Measurements from ENCODE around the gene UBR7.
A peak's percentile ranks its signal among the peaks of the same experiment; 100 is the strongest.
"Not testable (repeated sequence)": the region's sequence is repeated elsewhere in the genome, so short reads cannot be mapped to it uniquely, and the experiment has no call there.

Gene UBR7, protein sequence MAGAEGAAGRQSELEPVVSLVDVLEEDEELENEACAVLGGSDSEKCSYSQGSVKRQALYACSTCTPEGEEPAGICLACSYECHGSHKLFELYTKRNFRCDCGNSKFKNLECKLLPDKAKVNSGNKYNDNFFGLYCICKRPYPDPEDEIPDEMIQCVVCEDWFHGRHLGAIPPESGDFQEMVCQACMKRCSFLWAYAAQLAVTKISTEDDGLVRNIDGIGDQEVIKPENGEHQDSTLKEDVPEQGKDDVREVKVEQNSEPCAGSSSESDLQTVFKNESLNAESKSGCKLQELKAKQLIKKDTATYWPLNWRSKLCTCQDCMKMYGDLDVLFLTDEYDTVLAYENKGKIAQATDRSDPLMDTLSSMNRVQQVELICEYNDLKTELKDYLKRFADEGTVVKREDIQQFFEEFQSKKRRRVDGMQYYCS

DNA sequence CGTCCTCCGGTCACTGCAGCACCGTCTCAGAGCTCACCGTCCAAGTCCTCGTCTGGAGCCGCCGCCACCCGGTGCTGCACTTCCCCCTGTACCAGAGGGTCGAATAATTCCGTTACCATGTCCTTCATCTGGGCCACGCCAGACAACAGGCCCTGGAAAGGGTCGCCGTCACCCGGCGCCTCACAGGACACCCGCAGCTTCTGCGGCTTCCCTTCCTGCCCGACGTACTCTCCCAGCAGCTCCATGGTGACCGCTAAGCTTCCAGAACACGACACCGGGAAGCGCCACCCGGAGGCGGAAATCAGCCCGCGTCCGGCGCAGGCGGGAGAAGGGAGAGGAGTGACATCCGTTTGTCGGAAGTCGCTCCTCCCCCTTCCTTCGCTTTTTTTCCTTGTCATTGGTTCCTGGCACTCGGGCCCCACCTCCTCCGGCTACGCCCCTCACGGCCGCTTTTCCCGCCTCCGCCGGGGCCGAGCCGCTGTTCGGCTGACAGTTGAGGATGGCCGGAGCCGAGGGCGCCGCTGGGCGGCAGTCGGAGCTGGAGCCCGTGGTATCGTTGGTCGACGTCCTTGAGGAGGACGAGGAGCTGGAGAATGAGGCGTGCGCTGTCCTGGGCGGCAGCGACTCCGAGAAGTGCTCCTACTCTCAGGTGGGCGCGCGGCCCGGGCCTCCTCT is at the start of gene UBR7, which contains the start of gene GON7:
UBR7 (plus strand) TSS at position 464 of the 675 bp plus-strand sequence; CDS start at position 500, 36 bp downstream.
GON7 (minus strand) TSS at position 273 of the 675 bp plus-strand sequence; CDS start at position 245, 28 bp downstream.
- peak; percentile 88 for DNase-seq (ENCODE audit: low read depth)

DNA sequence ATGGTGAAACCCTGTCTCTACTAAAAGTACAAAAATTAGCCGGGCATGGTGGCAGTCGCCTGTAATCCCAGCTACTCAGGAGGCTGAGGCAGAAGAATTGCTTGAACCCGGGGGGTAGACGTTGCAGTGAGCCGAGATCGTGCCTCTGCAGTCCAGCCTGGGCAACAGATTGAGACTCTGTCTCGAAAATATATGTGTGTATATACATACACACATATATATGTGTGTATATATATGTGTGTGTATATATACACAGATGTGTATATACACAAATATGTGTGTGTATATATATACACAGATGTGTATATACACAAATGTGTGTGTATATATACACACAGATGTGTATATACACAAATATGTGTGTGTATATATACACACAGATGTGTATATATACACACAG is 48.7 kb upstream of the UBR7 start:
- DNase-seq (ENCODE audit: low read depth) = not testable (repeated sequence)

DNA sequence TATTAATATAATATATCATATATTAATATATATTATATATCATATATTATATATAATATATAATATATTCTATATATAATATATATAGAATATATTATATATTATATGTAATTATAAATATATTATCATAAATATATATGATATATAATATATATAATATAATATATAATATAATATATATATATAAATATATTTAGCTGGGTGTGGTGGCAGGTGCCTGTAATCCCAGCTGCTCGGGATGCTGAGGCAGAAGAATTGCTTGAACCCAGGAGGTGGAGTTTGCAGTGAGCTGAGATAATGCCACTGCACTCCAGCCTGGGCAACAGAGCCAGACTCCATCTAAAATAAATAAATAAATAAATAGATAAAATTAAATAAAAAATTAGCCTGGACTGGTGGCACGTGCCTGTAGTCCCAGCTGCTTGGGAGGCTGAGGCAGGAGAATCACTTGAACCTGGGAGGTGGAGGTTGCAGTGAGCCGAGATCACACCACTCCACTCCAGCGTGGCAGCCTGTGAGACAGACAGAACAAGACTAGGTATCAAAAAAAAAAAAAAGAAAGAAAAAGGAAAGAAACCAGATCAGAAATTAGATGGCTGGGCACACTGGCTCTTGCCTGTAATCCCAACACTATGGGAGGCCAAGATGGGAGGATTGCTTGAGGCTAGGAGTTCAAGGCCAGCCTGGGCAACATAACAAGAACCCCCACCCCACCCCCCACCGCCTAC is 47.3 kb upstream of the UBR7 start:
- not testable (repeated sequence) for DNase-seq (ENCODE audit: low read depth)

DNA sequence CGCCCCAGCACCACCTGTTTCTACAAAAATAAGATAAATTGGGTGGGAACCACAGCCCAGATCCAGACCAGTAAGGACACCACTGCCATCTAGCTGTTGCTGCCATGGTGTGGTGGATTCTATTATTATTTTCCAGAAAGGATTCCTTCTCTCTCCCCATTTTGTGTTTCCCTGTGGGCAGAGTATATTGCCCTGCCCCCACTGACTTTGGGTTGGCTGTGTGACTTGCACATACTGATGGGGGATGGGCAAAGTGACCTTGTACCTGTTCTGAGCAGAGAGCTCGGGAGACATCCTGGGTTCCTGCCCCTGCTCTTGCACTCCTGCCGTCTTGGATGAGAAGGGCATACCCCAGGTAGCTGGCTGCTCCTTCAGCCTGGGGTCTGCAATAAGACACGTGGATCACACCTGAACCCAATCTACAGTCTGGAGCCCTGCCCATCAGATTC is 46.7 kb upstream of the UBR7 start:
- no peak for DNase-seq (ENCODE audit: low read depth)

DNA sequence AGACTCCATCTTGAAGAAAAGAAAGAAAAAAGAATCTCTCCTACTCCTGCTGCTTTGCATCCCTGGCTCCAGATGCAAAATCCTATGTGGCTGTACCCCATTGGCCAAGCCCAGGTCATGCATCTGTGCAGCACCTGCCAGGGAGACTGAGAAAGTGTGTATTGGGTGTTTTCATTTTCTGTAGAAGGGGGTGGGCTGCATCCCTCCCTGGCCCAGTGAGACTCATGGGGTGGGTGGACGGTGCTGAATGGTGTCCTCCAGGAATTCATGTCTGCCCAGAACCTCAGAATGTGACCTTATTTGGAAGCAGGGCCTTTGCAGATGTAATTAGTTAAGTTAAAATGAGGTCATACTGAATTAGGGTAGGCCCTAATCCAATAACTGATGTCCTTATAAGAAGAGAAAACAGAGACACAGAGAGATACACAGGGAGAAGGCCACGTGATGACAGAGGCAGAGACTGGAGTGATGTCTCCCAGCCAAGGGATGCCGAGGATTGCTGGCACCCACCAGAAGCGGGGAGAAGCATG is 45.6 kb upstream of the UBR7 start:
- no peak for DNase-seq (ENCODE audit: low read depth)

DNA sequence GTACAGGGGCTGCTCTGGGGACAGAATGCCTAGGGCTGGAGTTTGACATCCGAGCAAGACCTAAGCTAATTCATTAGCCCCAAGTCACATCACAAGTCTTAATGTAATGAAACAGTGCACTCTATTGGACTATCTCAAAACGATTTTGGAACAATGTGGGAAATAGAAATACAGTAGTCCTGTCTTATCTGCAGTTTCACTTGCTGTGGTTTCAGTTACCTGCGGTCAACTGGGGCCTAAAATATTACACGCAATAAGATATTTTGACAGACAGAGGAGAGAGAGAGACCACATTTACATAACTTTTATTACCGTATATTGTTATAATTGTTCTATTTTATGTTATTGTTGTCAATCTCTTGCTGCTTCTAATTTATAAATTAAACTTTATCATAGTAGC is 43.5 kb upstream of the UBR7 start:
- no peak for DNase-seq (ENCODE audit: low read depth)

DNA sequence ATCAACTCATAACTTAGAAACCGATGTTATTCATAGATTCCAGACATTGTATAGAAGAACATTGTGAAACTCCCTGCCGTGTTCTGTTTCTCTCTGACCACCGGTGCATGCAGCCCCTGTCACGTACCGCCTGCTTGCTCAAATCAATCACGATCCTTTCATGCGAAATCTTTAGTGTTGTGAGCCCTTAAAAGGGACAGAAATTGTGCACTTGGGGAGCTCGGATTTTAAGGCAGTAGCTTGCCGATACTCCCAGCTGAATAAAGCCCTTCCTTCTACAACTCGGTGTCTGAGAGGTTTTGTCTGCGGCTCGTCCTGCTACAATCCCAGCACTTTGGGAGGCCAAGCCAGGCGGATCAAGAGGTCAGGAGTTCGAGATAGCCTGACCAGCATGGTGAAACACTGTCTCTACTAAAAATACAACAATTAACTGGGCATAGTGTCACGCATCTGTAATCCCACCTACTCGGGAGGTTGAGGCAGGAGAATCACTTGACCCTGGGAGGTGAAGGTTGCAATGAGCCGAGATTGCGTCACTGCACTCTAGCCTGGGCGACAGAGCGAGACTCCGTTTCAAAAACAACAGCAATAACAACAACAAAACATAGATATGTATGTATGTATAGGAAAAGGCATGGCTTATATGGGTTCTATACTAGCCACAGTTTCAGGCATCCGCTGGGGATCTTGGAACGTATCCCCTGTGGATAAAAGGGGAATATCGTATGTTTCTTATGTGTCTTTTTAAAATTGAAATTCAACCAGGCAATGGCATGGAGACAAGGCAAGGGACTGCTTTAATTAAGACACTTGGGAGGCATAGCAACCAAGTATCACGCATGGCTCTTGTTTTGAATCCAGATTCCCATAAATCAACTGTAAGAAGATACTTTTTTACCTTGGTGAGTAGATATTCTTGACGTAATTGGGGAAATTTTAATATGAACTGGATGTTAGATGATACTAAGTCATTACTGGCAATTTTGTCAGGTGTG is 41.5 kb upstream of the UBR7 start:
- not testable (repeated sequence) for DNase-seq (ENCODE audit: low read depth)

DNA sequence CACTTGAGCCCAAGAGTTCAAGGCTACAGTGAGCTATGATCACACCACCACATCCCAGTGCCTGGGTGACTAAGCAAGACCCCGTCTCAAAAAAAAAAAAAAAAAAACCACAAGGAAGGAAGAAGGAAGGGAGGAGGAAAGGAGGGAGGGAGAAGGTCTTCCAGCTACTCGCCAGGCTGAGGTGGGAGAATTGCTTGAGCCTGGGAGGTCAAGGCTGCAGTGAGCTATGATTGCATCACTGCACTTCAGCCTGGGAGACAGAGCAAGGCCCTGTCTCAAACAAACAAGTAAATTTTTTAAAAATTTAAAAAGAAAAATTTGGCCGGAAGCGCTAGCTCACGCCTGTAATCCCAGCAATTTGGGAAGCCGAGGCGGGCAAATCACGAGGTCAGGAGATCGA is 38.4 kb upstream of the UBR7 start:
- DNase-seq (ENCODE audit: low read depth) = not testable (repeated sequence)

DNA sequence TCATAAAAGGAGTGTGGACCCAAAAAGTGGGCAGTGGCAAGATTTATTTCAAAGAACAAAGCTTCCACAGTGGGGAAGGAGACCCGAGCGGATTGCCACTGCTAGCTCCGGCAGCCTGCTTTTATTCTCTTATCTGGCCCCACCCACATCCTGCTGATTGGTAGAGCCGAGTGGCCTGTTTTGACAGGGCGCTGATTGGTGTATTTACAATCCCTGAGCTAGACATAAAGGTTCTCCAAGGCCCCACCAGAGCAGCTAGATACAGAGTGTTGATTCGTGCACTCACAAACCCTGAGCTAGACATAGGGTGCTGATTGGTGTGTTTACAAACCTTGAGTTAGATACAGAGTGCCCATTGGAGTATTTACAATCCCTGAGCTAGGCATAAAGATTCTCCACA is 37.4 kb upstream of the UBR7 start:
- not testable (repeated sequence) for DNase-seq (ENCODE audit: low read depth)

DNA sequence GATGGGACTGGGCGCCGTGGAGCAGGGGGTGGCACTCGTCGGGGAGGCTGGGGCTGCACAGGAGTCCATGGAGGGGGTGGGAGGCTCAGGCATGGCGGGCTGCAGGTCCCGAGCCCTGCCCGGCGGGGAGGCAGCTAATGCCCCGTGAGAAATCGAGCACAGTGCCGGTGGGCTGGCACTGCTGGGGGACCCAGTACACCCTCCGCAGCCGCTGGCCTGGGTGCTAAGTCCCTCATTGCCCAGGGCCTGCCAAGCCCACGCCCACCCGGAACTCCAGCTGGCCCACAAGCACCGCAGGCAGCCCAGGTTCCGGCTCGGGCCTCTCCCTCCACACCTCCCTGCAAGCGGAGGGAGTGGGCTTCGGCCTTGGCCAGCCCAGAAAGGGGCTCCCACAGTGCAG is 36.9 kb upstream of the UBR7 start:
- not testable (repeated sequence) for DNase-seq (ENCODE audit: low read depth)

DNA sequence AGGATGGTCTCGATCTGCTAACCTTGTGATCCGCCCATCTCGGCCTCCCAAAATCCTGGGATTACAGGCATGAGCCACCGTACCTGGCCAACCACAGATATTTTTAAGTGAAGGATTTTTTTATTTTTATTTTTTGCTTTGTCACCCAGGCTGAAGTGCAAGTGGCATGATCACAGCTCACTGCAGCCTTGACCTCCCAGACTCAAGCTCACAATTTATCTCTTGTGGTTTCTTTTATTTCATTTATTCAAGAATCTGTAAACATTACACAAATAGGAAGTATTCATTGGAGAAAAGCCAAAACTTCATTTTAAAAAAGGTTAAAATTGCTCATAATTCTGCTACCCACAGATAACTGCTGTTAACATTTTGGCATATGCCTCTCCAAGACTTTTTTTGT is 35.7 kb upstream of the UBR7 start:
- no peak for DNase-seq (ENCODE audit: low read depth)

DNA sequence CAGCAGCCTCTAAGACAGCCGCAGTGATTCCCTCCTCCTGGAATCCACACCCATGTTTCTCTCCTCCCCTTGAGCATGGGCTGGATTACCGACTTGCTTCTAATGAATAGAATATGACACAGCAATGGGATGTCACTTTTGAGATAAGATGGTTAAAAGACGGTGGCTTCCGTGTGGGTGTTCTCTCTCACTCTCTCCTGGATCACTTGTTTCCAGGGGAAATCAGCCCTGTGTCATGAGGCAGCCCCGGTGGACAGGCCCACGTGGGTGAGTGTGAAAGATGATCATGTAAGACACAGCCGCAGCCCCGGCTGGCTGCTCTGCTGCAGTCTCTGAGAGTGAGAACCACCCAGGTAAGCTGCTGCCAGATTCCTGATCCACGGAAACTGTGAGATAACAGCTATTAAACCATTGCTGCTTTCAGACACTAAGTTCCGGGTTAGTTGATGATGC is 33.1 kb upstream of the UBR7 start:
- DNase-seq (ENCODE audit: low read depth) = no peak

DNA sequence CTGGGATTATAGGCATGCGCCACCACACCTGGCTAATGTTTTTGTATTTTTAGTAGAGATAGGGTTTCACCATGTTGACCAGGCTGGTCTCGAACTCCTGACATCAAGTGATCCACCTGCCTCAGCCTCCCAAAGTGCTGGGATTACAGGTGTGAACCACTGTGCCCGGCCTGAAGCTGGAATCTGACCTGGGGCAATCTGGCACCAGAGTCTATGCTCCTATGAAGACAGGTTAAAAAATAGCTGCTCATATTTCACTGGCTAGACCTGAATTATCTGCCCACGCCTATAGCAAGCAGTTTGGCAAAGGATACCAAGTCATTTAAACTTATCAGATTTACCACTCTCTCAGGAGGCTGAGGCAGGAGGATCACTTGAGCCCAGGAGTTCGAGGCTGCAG is 32.3 kb upstream of the UBR7 start:
- DNase-seq (ENCODE audit: low read depth) = not testable (repeated sequence)

DNA sequence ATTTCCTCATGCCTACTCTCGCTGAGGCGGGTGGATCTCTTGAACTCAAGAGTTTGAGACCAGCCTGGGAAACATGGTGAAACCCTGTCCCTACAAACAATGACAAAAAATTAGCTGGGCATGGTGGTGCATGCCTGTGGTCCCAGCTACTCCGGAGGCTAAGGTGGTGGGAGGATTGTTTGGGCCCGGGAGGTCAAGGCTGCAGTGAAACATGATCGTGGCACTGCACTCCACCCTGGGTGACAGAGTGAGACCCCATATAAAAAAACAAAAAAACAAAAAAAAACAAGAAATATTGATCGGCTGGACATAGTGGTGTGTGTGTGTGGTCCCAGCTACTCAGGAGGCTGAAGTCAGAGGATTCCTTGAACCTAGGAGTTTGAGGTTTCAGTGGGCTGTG is 31.6 kb upstream of the UBR7 start:
- DNase-seq (ENCODE audit: low read depth) = no peak

DNA sequence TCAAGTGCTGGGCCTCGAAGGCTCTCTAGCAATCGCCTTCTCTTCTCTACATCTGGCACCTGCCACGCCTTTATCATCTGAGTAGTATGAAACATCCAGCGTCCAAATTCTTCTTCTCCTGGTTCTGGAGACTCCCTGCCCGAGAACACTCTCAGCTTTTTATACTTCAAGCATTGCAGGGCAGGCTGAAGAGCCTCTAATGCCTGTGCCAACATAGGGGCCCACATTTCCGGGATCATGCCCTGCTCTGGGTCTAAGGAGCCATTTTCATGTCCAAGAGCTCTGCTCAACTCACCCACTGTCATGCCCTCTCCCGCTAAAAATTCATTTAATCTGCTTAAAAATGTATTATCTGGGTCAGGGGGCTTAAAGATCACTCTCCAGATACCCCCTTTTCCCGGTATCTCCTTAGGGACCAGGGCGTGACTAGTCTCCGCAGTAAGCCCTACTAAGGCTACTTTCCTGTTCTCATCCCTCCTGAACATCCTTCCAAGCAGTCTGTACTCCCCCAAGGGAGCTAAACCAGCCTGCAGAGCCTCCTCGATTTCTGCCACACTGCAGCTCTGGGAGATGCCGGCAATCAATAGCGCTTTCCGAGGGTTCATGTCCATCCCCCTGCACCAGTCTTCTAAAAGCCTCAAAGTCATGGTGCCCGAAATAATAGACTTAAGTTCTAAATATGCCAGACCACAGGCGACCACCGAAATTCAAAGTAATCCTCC is 23.3 kb upstream of the UBR7 start:
- no peak for DNase-seq (ENCODE audit: low read depth)

DNA sequence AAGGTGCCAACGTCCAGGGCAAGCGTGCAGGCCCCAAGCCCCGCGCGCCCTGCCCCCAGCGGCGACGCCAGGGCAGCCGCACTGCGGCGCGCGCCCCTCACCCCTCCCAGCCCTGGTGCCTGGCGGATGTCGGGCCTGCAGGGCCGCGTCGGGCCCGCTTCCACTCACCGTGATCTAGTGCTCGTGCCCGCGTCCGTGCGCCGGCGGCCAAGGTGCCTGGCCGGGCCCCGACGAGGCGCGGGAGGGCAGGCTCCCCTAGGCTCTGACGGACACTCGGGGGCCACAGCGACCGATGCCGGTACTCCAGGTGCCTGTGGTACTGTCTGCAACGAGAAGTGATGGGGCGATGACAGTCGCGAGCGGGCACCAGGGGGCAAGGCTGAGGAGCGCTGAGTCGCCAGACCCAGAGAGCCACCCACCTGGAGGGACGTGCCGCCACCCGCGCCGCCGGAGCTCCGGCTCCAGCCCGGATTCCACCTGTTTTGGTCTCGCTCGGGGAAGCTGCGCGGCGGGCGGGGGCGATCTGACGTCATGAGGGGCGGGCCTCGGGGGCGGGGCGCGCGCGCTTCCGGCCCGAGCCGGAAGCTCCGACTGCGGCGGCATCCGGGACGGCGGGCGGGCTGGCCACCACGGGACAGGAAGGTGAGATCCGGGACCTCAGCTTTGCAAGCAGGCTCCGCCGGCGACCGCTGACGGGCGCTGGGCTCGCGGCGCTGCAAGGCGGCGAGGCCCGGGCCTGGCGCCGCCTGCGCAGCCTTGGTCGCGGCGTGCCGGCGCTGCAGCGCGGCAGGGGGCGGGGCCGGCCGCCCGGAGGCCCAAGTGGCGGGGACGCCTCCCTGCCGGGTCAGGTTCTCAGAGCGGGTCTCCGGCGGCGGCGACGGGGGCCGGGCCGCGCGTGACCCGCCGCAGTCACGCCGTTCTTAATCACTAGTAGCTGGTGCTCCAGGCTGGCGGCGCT is 22.4 kb upstream of the UBR7 start, which contains the start of the genes LYSET and MOAP1:
LYSET (plus strand) TSS at position 927 of the 958 bp plus-strand sequence. CDS start 89 bp downstream, outside the sequence.
MOAP1 (minus strand) TSS at position 507 of the 958 bp plus-strand sequence. CDS start 655 bp downstream, outside the sequence.
- DNase-seq (ENCODE audit: low read depth) = peak; percentile 81

DNA sequence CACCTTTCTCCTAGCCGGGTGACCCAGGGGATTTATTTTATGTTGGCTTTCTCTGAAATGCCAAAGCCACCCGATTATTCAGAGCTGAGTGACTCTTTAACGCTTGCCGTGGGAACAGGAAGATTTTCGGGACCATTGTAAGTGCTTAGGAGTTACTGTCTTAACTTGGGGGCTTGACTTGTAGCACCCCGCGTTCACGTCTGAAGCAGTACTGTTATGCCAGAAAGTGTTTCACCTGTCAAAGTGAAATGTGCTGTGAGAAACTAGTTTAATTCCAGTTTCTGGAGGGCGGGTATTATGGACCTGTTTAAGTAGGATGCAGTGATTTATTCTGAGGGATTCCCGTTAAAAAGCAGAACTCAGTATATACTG is 21.7 kb upstream of the UBR7 start:
- no peak for DNase-seq (ENCODE audit: low read depth)

DNA sequence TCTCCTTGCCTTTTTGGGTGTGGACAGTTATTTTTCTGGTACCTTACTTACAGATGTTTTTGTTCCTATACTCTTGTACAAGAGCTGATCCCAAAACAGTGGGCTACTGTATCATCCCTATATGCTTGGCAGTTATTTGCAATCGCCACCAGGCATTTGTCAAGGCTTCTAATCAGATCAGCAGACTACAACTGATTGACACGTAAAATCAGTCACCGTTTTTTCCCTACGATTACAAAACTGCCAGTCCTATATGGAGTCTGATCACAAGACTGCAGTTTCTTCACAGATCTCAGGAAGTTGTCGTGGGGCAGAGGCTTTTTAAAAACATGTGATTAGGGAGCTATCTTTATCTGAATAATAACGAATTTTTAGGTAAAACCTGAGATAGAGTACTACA is 20.6 kb upstream of the UBR7 start:
- no peak for DNase-seq (ENCODE audit: low read depth)

DNA sequence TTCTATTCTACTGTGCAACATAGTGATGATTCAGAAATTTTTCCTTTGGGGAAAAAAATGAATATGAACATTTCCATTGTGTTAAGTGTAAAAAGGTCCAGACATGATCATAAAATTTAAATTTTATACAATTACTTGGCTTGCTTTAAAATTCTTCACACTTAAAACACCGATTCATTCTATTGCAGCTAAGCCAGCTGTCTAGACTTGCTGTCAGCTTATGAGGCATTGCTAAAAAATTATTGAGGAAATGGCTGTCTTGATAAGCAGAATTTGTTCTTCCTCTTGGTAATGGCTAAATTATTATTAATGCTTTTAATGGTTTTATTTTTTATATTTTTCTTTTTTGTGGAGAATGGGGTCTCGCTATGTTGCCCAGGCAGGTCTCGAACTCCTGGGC is 20.1 kb upstream of the UBR7 start:
- DNase-seq (ENCODE audit: low read depth) = no peak
